DOHH2 (cell line): Measurements from ENCODE around the gene GJD2.

Source experiments
- H3F3A ChIP-seq: fragments of 200-600 bp; sonication (generic), shearing (Covaris generic); 2 replicates; pipeline ENCODE4 v1.6.0; 2016; ENCODE audit warnings: antibody characterized with exemption, mild to moderate bottlenecking; ENCODE audit not compliant: control insufficient read depth, insufficient read depth
- H3K27ac ChIP-seq: fragments of 200-600 bp; sonication (generic); 2 replicates; pipeline ENCODE4 v1.5.1; 2014; ENCODE audit warnings: low read depth, mild to moderate bottlenecking, low read length, moderate library complexity
- H3K27me3 ChIP-seq: fragments of 200-600 bp; sonication (generic); 2 replicates; pipeline ENCODE4 v1.6.1; 2014; ENCODE audit warnings: mild to moderate bottlenecking, low read length, mixed read lengths; ENCODE audit not compliant: control insufficient read depth
- H3K36me3 ChIP-seq: fragments of 200-600 bp; sonication (generic); 2 replicates; pipeline ENCODE4 v1.6.1; 2014; ENCODE audit warnings: mild to moderate bottlenecking, low read length, moderate library complexity, mixed read lengths; ENCODE audit not compliant: control insufficient read depth
- H3K4me1 ChIP-seq: fragments of 200-600 bp; sonication (generic); 2 replicates; pipeline ENCODE4 v1.6.1; 2014; ENCODE audit warnings: mild to moderate bottlenecking, low read length, mixed read lengths; ENCODE audit not compliant: control insufficient read depth
- H3K4me2 ChIP-seq: fragments of 200-600 bp; sonication (generic); 2 replicates; pipeline ENCODE4 v1.6.0; 2014; ENCODE audit warnings: mild to moderate bottlenecking, low read length, moderate library complexity
- H3K4me3 ChIP-seq: fragments of 200-600 bp; sonication (generic); 2 replicates; pipeline ENCODE4 v1.5.1; 2014; ENCODE audit warnings: mild to moderate bottlenecking, low read length, mixed read lengths
- H3K79me2 ChIP-seq: fragments of 200-600 bp; sonication (generic); 2 replicates; pipeline ENCODE4 v1.6.1; 2014; ENCODE audit warnings: mild to moderate bottlenecking, low read length, mixed read lengths; ENCODE audit not compliant: control insufficient read depth
- H3K9me2 ChIP-seq: fragments of 200-600 bp; sonication (generic); replicated peaks from 2 replicates; pipeline ENCODE4 v1.6.1; 2014; ENCODE audit warnings: mild to moderate bottlenecking, low read length, mixed read lengths; ENCODE audit not compliant: control insufficient read depth
- H3K9me3 ChIP-seq: fragments of 200-600 bp; sonication (generic); 2 replicates; pipeline ENCODE4 v1.6.1; 2014; ENCODE audit warnings: antibody characterized with exemption, low read length, mixed read lengths; ENCODE audit not compliant: control insufficient read depth, insufficient read depth
- H4K20me1 ChIP-seq: fragments of 200-600 bp; sonication (generic); 2 replicates; pipeline ENCODE4 v1.6.0; 2014; ENCODE audit warnings: low read depth, mild to moderate bottlenecking, antibody characterized with exemption, low read length, moderate library complexity; ENCODE audit not compliant: control insufficient read depth, insufficient read depth
- EZH2phosphoT487 ChIP-seq: fragments of 200-600 bp; sonication (generic); IDR thresholded peaks from 2 replicates; pipeline ENCODE4 v1.6.1; 2017; ENCODE audit warnings: borderline replicate concordance, mild to moderate bottlenecking, antibody characterized with exemption, low read length, moderate library complexity, mixed read lengths
- TF ChIP-seq, protein P1 (sequence below): fragments of 200-600 bp; sonication (generic); IDR thresholded peaks from one replicate; pipeline ENCODE4 v1.5.1; 2014; ENCODE audit warnings: antibody characterized with exemption, mild to moderate bottlenecking, low read depth, low read length; ENCODE audit not compliant: poor library complexity, severe bottlenecking

GJD2 gene

DNA sequence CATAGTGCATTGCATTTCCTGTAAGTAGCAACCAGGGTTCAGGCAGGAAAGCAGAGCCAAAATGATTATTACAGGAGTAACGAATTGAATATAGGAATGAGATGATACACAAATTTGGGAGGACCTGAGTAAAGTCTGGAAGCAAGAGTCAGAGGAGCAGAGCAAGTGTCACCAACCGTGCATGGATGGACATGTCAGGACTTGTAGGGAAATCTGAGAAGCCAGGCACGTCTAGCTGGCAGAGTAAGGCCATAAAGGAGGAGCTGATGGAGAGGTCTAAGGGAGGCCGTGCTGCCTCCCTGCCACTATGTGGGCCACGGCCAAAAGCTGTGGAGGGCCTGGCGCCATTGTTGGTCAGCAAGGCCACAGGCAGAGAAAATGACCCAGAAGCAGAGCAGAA, 22.4 kb downstream of the GJD2 start:
- Histone ChIP-seq H3K4me2 (no peak overlapping the region), H3K36me3 (no peaks in the 10 kb centered on the region), H3F3A (no peaks in the 10 kb centered on the region), H3K4me3 (no peak overlapping the region), H3K79me2 (no peaks in the 10 kb centered on the region), H3K9me2 (no peaks in the 10 kb centered on the region), H3K27me3 (peaks cover 5% of the 10 kb centered on the region), H3K4me1 (no peaks in the 10 kb centered on the region), H3K9me3 (no peaks in the 10 kb centered on the region), H4K20me1 (no peaks in the 10 kb centered on the region), H3K27ac (no peak overlapping the region)
- TF ChIP-seq, protein P1, sequence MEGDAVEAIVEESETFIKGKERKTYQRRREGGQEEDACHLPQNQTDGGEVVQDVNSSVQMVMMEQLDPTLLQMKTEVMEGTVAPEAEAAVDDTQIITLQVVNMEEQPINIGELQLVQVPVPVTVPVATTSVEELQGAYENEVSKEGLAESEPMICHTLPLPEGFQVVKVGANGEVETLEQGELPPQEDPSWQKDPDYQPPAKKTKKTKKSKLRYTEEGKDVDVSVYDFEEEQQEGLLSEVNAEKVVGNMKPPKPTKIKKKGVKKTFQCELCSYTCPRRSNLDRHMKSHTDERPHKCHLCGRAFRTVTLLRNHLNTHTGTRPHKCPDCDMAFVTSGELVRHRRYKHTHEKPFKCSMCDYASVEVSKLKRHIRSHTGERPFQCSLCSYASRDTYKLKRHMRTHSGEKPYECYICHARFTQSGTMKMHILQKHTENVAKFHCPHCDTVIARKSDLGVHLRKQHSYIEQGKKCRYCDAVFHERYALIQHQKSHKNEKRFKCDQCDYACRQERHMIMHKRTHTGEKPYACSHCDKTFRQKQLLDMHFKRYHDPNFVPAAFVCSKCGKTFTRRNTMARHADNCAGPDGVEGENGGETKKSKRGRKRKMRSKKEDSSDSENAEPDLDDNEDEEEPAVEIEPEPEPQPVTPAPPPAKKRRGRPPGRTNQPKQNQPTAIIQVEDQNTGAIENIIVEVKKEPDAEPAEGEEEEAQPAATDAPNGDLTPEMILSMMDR, result no peak
- no peak for TF ChIP-seq EZH2phosphoT487

DNA sequence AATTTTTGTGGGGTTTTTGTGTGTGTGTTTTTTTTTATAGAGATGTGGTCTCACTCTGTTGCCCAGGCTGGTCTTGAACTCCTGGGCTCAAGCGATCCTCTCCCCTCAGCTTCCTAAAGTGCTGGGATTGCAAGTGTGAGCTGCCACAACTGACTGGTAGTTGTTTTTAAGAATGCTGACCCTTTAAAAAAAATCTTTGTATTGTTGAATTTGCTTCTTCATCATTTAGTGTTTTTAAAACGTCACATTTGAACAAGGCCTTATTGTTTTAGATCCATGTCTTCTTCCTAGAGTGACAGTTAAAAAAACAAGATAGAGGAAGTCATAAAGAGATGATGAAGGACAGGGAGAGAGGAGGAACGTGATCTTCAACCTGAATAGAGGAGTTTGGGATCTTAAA, 24.1 kb downstream of the GJD2 start:
- Histone ChIP-seq H3K4me2 (no peak overlapping the region), H3K9me2 (no peaks in the 10 kb centered on the region), H4K20me1 (no peaks in the 10 kb centered on the region), H3K4me3 (no peak overlapping the region), H3K27ac (no peak overlapping the region), H3K4me1 (no peaks in the 10 kb centered on the region), H3K36me3 (no peaks in the 10 kb centered on the region), H3K79me2 (no peaks in the 10 kb centered on the region), H3K27me3 (no peaks in the 10 kb centered on the region), H3K9me3 (no peaks in the 10 kb centered on the region), H3F3A (no peaks in the 10 kb centered on the region)
- no peak for TF ChIP-seq EZH2phosphoT487
- TF ChIP-seq, protein P1, result no peak

DNA sequence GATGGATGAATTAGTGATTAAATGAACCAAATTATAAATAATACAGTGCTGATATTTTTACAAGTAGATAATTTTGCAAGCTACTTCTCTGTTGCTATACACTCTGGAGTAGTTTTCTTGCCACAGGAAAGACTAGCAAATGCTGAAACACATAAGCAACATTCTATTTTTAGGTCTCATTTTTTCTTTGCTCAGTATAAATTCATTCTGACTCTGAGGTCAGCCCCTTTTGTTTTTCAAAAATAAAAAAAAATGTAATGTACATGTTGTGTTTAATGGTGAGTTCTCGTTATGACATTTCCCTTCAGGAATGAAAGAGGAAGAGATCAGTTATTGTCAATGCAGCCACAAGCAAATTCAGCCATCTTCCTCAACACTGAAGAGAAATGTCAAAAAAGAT, 24.9 kb downstream of the GJD2 start:
- Histone ChIP-seq H3K79me2 (no peaks in the 10 kb centered on the region), H3K9me2 (no peaks in the 10 kb centered on the region), H3K27ac (no peak overlapping the region), H3K4me3 (no peak overlapping the region), H3K4me1 (no peaks in the 10 kb centered on the region), H4K20me1 (no peaks in the 10 kb centered on the region), H3K9me3 (no peaks in the 10 kb centered on the region), H3K36me3 (no peaks in the 10 kb centered on the region), H3K4me2 (no peak overlapping the region), H3F3A (no peaks in the 10 kb centered on the region), H3K27me3 (no peaks in the 10 kb centered on the region)
- TF ChIP-seq, protein P1, result no peak
- TF ChIP-seq EZH2phosphoT487, result no peak

DNA sequence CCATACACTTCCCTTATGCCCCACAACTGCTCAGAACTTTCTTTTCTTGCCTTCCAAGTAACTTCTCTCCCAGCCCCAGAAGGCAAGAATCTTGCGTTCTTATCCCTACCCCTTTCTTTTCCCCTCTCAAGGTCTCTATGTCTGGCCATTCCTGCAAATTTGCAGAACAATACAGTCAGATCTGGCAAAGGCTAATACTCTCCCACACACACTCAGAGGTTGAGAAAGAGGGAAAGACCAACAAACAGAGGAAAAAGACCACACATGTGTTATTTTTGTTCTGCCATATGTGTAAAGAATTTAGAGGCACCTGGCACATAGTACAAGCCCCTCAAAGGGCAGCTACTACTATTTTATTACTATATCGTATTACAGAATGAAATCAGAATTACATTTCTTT, 25.7 kb downstream of the GJD2 start:
- no peaks in the 10 kb centered on the region for H3K36me3 ChIP-seq
- no peak overlapping the region for H3K4me2 ChIP-seq
- TF ChIP-seq EZH2phosphoT487, result no peak
- TF ChIP-seq, protein P1, result no peak
- H3K4me3 ChIP-seq, result no peak overlapping the region
- H3K9me3 ChIP-seq, result no peaks in the 10 kb centered on the region
- no peaks in the 10 kb centered on the region for H3F3A ChIP-seq
- no peak overlapping the region for H3K27ac ChIP-seq
- H4K20me1 ChIP-seq, result no peaks in the 10 kb centered on the region
- H3K4me1 ChIP-seq, result no peaks in the 10 kb centered on the region
- no peaks in the 10 kb centered on the region for H3K27me3 ChIP-seq
- H3K9me2 ChIP-seq, result no peaks in the 10 kb centered on the region
- H3K79me2 ChIP-seq, result no peaks in the 10 kb centered on the region
